K562 (cell line): ENCODE measurements around the gene CDRT4. TPM values are rescaled to one million over a fixed set of nuclear protein-coding genes. Genes with fewer than 3 reads are reported as not detected.

ENCODE experiments used
- ATF7 ChIP-seq: fragments of 450-650 bp; IDR thresholded peaks from 2 replicates; pipeline ENCODE4 v1.7.1; 2014; ENCODE audit warnings: mild to moderate bottlenecking, moderate library complexity
- DMBX1 ChIP-seq: fragments of 250-450 bp; sonication (Bioruptor Pico); IDR thresholded peaks from 2 replicates; pipeline ENCODE4 v1.8.0; 2022; ENCODE audit warnings: inconsistent platforms, mild to moderate bottlenecking, moderate library complexity, borderline replicate concordance
- EHMT2 ChIP-seq: fragments of 450-650 bp; IDR thresholded peaks from 2 replicates; pipeline ENCODE4 v1.6.1; 2018; ENCODE audit warnings: antibody characterized with exemption
- ETV1 ChIP-seq: fragments of 450-650 bp; conservative IDR thresholded peaks from 2 replicates; pipeline ENCODE4 v1.6.1; 2016; ENCODE audit warnings: missing genetic modification characterization, control low read depth, low read depth, missing compliant biosample characterization
- ZKSCAN8 ChIP-seq: fragments of 200-800 bp; sonication (Bioruptor generic); IDR thresholded peaks from 2 replicates; pipeline ENCODE4 v1.6.1; 2016; ENCODE audit warnings: missing genetic modification characterization, missing compliant biosample characterization
- ZNF197 ChIP-seq: fragments of 200-800 bp; sonication (Bioruptor generic); IDR thresholded peaks from 2 replicates; pipeline ENCODE4 v1.6.1; 2016; ENCODE audit warnings: low read depth, missing genetic modification characterization, missing compliant biosample characterization
- ZNF263 ChIP-seq: sonication (generic); formaldehyde crosslinking; IDR thresholded peaks from 2 replicates; pipeline ENCODE4 v1.8.0; 2022; ENCODE audit warnings: mild to moderate bottlenecking, missing genetic modification reagents, borderline replicate concordance
- polyA plus RNA-seq, 8 experiments: library from polyadenylated mRNA; depleted of rRNA in 4 of 8; stranded (reverse) in 5 of 8; unstranded in 3 of 8; fragments of >200 nt; fragmentation: Nextera tagmentation in 2 of 8; fragmentation: Illumina TruSeq in 1 of 8; extraction: Ambion mirVana in 2 of 8; extraction: Trizol in 1 of 8; gene quantifications; 2 replicates each; pipeline versions ENCODE4 v1.2.1 to v1.2.3, GENCODE V29; 2011 to 2014; ENCODE audit warnings: inconsistent platforms in 1 of 8, missing spikeins in 1 of 8
- total RNA-seq, 7 experiments: library from RNA; depleted of rRNA in 6 of 7; stranded (reverse); fragments of >200 nt in 6 of 7; fragmentation: Illumina TruSeq in 2 of 7; extraction: Trizol in 2 of 7; gene quantifications; 2 replicates each; pipeline versions ENCODE4 v1.2.1 to v1.2.3, GENCODE V29; 2011 to 2021; ENCODE audit warnings: low replicate concordance in 1 of 7
- TF ChIP-seq, protein P1 (sequence below): IDR thresholded peaks from 2 replicates; pipeline ENCODE4 v1.6.1; 2011; ENCODE audit warnings: borderline replicate concordance, low read depth, mild to moderate bottlenecking, moderate library complexity, low read length; ENCODE audit not compliant: insufficient read depth, poor library complexity, severe bottlenecking
- TF ChIP-seq, protein P2 (sequence below): fragments of 450-650 bp; IDR thresholded peaks from 2 replicates; pipeline ENCODE4 v1.6.1; 2014; ENCODE audit warnings: low read depth, mild to moderate bottlenecking, moderate library complexity, borderline replicate concordance
- TF ChIP-seq, protein P3 (sequence below): fragments of 250-450 bp; sonication (Bioruptor Pico); IDR thresholded peaks from 2 replicates; pipeline ENCODE4 v1.8.0; 2021; ENCODE audit warnings: moderate library complexity, mild to moderate bottlenecking, inconsistent platforms

Gene CDRT4
- total and polyA plus RNA-seq, 9 of the 15 experiments (the other 6 are each of a cell fraction or from before 2014, with no cell fraction given), result 1.7 to 6.4 (median 3.5) TPM

DNA sequence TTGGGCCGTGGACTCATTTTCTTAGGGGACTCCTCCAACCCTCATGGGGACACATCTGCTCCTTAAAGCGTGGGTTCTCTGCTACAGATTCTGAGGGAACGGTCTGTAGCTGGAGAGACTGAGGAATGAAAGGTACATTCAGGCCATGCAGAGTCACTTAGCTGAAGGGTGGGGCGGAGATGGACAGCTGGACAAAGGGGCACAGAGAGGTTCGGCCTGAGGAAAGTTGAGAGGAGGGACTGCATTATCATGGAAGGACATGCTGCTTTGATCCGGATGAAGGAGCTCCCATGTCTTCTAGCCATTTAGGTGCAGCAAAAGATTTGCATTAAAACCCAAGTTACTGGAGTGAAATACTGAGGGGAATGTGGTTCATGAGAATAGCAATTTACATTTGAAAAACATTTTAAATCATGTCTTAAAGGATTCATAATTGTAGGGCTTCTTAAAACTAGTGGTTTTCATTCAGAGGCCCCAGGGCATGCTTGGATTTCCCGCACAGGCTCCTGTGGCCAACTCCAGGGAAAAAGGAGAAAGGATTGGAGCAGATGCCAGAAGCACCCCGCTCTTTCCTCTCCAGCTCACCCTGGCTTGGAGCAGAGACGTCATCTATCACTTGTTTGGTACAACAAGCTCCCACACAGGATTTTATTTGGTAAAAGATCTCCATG is 54.2 kb downstream of the CDRT4 start (continued):
- TF ChIP-seq, protein P1, sequence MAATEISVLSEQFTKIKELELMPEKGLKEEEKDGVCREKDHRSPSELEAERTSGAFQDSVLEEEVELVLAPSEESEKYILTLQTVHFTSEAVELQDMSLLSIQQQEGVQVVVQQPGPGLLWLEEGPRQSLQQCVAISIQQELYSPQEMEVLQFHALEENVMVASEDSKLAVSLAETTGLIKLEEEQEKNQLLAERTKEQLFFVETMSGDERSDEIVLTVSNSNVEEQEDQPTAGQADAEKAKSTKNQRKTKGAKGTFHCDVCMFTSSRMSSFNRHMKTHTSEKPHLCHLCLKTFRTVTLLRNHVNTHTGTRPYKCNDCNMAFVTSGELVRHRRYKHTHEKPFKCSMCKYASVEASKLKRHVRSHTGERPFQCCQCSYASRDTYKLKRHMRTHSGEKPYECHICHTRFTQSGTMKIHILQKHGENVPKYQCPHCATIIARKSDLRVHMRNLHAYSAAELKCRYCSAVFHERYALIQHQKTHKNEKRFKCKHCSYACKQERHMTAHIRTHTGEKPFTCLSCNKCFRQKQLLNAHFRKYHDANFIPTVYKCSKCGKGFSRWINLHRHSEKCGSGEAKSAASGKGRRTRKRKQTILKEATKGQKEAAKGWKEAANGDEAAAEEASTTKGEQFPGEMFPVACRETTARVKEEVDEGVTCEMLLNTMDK, result no peak
- TF ChIP-seq ETV1 (tag), result no peak
- no peak for TF ChIP-seq ATF7
- no peak for TF ChIP-seq EHMT2
- TF ChIP-seq ZNF197 (CRISPR knock-in tag), result no peak
- TF ChIP-seq ZNF263 (CRISPR knock-in tag), result no peak
- TF ChIP-seq DMBX1, result no peak
- TF ChIP-seq ZKSCAN8 (CRISPR knock-in tag), result no peak
- TF ChIP-seq, protein P2, sequence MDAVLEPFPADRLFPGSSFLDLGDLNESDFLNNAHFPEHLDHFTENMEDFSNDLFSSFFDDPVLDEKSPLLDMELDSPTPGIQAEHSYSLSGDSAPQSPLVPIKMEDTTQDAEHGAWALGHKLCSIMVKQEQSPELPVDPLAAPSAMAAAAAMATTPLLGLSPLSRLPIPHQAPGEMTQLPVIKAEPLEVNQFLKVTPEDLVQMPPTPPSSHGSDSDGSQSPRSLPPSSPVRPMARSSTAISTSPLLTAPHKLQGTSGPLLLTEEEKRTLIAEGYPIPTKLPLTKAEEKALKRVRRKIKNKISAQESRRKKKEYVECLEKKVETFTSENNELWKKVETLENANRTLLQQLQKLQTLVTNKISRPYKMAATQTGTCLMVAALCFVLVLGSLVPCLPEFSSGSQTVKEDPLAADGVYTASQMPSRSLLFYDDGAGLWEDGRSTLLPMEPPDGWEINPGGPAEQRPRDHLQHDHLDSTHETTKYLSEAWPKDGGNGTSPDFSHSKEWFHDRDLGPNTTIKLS, result no peak
- TF ChIP-seq, protein P3, sequence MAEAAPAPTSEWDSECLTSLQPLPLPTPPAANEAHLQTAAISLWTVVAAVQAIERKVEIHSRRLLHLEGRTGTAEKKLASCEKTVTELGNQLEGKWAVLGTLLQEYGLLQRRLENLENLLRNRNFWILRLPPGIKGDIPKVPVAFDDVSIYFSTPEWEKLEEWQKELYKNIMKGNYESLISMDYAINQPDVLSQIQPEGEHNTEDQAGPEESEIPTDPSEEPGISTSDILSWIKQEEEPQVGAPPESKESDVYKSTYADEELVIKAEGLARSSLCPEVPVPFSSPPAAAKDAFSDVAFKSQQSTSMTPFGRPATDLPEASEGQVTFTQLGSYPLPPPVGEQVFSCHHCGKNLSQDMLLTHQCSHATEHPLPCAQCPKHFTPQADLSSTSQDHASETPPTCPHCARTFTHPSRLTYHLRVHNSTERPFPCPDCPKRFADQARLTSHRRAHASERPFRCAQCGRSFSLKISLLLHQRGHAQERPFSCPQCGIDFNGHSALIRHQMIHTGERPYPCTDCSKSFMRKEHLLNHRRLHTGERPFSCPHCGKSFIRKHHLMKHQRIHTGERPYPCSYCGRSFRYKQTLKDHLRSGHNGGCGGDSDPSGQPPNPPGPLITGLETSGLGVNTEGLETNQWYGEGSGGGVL (CRISPR knock-in tag), result no peak
